Measurements from ENCODE around the gene CTCF.

The CTCF gene

DNA sequence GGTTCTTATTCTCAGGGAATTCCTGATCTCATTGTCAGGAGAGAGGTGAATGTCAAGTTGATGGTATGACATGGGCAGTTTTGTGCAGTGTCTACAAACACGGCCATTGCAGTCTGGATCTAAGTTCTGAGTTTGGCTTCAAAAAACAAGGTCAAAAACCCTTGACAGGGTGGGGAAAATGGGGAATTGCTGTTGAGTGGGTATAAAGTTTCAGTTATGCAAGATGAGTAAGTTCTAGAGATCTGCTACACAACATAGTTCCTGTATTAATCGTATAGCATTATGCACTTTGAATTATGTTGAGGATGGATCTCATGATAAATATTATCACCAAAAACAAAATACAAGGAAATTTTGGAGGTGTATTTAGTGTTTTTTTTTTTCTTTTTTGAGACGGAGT, 46.0 kb downstream of the CTCF start:
- no peak for DNase-seq

DNA sequence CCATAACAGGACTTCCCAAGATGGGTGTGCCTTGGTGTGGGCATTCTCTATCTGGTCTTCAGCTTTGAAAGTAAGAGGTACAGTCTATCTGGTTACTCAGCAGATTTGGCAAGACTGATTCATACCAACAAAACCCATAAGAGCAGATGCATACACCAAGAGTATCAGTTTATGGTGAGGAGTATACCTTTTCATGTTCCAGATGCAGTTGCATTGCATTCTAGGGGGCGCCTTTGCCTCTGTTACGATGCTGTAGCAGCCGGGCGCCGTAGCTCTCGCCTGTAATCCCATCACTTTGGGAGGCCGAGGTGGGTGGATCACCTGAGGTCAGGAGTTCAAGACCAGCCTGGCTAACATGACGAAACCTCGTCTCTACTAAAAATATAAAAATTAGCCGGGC, 51.5 kb downstream of the CTCF start:
- DNase-seq, result no peak

DNA sequence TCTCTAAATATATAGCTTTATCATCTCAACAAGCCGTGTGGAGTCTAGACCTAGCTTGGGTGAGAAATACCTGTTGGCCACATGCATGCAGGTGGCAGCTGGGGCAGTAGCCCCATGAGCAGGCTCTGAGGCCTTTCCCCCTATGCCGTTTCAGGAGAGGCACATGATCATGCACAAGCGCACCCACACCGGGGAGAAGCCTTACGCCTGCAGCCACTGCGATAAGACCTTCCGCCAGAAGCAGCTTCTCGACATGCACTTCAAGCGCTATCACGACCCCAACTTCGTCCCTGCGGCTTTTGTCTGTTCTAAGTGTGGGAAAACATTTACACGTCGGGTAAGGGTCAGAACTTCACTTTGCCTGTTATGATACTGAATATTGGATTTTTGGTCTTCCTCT, 65.9 kb downstream of the CTCF start:
- DNase-seq, result no peak

DNA sequence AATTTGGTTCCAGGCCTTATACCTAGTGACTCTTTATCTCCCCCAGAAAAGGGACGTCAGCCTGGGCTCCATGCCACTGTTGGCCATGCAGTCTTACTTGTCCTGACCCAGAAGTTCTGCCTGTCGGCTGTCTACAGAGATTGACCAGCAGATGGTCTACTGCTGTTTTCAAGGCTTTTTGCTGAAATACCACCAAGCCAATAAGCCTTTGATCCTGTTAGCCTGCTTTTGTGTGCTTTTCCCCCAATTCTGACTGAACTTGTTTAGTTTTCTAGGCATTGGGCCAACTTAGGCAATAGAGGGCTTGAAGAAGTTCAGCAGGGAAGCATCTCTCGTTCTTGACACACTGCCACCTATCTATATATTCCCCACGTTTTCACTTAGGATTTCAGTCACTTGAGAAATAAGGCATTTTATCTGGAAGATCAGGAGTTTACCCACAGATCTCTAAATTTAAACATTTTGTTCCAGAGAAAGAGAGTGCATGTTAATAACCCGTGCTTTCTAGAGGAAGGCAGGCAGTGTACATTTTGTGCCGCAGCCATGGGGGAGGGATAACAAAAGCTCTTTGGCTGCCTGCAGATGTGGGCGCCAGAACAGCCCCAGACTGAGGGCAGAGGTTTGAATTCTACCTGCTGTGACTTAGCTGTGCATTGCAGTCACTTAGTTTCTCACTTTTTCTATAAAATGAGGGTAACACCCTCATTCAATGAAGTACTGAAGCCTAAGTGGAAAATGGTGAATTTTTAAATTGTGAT, 70.3 kb downstream of the CTCF start:
- DNase-seq, result no peak

DNA sequence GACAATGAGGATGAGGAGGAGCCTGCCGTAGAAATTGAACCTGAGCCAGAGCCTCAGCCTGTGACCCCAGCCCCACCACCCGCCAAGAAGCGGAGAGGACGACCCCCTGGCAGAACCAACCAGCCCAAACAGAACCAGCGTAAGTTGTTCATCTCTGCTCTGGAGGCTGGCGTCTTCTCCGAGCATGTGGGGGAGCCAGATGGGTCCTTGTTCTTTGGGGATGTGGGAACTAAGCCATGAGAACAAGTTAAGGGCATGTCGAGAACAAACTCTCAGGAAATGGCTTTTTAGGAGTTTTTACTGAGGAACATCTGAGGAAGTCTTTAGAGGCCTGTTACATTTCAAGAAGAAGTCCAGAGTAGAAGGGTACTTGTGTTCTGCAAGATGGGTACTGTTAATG, 74.4 kb downstream of the CTCF start:
- DNase-seq, result no peak

DNA sequence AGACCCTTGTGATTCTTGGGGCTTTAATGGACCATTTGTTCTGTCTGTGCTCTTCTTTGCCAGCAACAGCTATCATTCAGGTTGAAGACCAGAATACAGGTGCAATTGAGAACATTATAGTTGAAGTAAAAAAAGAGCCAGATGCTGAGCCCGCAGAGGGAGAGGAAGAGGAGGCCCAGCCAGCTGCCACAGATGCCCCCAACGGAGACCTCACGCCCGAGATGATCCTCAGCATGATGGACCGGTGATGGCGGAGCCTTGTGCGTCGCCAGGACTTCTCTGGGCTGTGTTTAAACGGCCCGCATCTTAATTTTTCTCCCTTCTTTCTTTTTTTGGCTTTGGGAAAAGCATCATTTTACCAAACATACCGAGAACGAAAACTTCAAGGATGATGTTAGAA, 75.3 kb downstream of the CTCF start:
- DNase-seq, result no peak

DNA sequence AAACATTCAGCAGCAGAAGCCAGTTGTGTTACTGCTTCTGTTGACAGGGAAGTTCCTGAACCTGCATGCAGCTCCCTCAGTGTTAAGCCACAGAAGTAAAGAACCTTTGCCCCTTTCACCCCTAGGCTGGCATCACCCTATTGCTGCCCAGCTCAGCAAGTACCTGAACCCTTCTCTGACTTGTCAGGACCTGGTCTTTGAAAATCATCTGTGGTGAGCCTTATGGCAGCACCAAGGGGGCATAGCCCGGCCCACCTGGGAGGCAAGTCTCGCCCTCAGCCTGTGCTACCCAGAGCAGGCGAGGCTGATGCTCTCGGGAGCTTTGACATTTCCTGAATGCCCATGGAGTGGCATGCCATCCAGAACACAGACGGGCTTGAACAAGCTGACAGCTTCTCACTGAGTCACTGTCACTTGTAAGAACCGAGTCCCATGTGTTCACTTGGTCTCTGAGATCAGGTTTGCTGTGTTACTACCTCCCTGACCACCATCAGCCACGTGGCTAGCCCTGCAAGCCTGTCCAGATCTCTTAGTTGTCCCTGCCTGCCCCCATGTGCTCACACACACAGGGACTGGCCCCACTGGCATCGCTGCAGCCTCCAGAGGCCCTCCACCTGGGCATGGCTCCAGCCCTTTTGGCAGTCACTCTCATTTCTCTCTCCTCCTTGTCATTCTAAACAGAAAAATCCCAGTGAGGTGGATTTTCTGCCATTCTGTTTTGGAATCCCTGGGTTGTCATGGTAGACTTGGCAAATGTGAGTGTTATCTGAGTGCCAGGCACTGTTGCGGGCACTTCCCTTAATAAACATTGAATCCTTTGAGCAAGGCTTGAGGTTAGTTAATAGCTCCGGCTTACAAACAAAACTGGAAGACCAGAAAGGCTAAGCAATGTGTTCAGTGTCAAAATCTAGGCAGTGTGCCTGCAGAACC, 79.7 kb downstream of the CTCF start:
- DNase-seq, result no peak

DNA sequence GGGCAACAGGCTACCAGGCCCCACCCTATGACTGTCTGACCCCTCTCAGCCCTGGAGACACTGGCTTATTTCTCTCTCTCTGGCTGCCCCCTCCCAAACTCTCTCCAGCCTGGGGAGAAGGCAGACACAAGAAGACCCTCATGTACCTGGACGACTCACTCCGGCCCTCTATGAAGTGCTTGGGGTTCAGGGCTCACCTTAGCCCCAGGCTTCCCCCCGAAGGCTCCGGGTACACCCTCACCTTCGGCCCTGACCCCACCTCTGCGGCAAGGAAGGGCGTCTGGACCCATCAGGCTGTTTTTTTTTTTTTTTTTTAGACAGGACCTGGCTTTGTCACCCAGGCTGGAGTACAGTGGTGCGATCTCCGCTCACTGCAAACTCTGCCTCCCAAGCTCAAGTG, 81.7 kb downstream of the CTCF start:
- no peak for DNase-seq

DNA sequence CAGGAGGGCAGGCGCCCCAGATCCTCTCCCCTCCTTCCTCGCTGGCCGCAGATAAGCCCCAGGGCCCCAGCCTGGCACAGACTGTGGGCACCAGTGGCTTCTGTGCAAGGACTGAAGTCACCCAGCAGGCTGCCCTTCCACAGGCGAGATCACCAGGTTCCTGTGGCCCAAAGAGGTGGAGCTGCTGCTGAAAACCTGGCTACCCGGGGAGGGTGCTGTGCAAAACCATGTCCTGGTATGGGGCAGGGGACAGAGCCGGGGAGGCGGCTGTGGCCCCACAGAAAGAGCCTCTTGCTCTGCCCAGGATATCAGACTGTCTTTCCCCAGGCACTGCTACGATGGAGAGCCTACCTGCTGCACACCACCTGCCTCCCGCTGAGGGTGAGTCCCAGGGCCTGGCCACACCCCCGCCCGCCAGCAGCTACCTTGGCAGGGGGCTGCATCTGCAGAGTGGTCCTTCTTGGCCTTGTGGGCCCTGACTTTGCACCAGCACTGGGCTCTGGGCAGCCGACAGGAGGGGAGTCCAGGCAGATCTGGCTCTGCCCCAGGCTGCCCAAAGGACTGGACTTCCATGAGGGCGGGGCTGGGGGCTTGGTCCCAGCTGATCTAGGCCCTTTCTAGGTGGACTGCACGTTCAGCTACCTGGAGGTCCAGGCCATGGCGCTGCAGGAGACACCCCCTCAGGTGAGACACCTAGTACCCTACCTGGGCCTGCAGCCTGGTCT, 83.2 kb downstream of the CTCF start:
- DNase-seq, result no peak

DNA sequence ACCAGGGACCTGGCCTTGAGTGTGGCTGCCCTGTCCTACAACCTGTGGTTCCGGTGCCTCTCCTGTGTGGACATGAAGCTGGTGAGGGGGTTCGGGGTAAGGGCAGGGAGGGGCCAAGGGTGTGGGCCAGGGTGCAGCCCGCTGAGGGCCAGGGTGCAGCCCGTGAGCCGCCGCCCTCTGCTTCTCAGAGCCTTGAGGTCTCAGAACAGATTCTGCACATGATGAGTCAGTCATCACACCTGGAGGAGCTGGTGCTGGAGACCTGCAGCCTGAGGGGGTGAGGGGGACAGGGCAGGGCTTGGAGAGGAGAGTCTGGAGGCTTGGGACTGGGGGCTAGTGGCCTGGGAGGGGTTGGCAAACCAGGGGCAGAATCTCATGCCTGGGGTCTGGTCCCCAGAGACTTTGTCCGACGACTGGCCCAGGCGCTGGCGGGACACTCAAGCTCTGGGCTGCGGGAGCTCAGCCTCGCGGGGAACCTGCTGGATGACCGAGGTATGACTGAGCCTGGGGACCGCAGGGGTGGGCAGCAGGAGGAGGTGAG, 84.9 kb downstream of the CTCF start:
- DNase-seq, result no peak

DNA sequence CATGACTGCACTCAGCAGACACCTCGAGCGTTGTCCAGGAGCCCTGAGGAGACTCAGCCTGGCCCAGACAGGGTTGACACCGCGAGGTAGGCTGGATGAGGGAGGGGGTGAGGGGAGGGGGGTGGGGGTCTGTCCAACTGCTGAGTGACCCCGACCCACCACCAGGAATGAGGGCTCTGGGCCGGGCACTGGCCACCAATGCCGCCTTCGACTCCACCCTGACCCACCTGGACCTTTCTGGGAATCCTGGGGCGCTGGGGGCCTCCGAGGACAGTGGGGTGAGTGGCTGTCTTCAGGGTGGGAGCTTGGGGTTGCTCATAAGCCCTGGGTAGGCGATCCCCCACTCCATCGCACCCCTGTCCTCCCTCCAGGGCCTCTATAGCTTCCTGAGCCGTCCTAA, 85.4 kb downstream of the CTCF start:
- no peak for DNase-seq

DNA sequence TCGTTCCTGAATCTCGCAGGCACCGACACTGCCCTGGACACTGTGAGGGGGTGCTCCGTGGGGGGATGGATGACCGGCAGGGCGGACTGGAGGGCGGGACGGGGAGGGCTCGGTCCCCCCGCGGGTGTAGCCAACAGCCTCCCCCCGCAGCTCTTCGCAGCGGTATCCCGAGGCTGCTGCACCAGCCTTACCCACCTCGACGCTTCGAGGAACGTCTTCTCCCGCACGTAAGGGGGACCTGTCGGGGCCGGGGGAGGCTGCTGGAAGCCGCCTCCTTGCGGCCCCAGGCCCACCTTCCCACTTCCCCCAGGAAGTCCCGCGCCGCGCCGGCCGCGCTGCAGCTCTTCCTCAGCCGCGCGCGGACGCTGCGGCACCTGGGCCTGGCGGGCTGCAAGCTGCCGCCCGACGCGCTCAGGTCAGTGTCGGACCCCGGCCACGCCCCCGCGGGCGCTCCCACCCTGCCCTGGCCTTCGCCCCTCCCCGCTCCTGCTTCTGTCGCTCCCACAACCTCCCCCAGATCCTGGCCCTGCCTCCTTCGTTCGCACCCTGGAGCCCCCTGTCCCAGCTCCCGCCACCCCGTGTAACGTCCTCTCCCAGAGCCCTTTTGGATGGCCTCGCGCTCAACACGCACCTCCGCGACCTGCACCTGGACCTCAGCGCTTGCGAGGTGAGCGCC, 85.9 kb downstream of the CTCF start:
- no peak for DNase-seq

DNA sequence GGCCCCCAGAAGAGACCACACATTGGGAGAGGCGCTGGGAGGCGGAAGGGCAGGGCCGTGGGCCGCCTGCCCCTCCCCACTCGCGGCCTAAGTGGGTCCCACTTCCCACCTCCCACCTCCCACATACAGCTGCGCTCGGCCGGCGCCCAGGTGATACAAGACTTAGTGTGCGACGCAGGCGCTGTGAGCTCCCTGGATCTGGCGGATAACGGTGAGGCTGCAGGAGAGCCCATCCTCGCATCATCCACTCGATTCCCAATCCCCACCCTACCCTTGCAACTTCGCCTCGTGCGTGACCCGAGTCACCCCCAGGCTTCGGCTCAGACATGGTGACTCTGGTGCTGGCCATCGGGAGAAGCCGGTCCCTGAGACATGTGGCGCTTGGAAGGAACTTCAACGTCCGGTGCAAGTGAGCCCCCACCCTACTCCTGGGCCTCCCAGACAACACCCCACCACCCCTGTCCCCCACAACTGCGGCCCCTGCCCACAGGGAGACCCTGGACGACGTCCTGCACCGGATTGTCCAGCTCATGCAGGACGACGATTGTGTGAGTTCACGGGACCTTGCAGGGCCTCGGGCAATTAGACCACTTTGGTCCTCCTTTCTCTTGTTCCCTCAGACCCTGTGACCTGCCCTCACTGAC, 86.6 kb downstream of the CTCF start:
- no peak for DNase-seq

DNA sequence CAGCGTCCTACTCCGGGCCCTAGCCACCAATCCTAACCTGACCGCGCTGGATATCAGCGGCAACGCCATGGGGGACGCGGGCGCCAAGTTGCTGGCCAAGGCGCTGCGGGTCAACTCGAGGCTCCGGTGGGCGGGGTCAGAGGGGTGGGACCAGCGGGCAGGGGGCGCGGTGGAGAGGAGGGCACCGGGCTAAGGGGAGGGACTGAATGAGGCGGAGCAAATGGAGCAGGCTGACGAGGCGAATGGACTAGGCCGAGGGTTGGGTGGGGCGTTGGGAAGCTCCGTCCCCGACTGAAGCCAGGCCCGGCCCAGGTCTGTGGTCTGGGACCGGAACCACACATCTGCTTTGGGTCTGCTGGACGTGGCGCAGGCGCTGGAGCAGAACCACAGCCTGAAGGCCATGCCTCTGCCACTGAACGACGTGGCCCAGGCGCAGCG, 87.2 kb downstream of the CTCF start:
- no peak for DNase-seq

DNA sequence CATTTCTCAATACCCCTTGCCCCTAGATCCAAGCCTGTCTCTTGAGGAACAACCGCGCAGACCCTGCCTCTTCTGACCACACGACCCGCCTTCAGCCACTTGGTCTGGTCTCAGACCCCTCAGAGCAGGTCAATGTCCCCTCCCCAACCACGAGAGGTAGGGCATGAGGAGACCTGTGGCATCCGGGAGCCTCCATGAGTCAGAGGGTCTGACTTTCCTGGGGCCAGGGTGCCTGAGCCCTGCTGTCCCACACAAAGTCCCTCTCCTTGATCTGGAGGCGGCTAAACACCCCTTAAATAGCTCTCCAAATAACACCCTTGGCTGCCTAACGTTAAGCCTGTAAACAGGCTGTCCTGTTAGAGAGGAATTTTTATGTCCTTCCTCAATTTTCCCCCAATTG, 87.7 kb downstream of the CTCF start:
- DNase-seq, result no peak

DNA sequence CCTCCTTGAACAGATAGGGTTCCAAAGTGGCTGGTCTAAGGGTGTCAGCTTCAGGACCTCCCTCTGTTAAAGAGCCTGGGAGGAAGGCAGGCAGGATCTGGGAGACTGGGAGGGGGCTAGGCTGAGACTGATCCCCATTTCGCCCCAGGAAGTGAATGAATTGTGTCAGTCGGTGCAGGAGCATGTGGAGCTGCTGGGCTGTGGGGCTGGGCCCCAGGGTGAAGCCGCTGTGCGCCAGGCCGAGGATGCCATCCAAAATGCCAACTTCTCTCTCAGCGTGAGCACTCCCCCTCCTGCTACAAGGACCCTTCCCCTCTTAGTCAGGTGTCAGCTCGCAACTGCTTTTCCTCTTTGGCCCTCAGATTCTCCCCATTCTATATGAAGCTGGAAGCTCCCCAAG, 88.7 kb downstream of the CTCF start:
- no peak for DNase-seq

DNA sequence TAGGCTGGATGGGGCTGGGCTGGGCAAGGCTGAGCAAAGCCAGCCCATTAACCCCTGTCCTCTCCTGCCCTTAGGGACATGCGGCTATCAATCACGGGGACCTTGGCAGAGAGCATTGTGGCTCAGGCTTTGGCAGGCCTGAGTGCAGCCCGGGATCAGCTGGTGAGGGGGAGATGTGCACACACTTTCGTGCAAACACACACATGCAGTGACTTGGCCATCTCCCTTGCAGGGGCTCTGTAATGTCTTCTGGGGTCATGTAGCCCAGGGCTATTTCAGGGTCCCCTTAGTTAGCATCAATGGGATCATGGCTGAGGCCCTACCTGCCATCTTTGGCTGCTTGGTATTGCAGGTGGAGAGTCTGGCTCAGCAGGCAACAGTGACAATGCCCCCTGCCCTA, 89.5 kb downstream of the CTCF start:
- no peak for DNase-seq

DNA sequence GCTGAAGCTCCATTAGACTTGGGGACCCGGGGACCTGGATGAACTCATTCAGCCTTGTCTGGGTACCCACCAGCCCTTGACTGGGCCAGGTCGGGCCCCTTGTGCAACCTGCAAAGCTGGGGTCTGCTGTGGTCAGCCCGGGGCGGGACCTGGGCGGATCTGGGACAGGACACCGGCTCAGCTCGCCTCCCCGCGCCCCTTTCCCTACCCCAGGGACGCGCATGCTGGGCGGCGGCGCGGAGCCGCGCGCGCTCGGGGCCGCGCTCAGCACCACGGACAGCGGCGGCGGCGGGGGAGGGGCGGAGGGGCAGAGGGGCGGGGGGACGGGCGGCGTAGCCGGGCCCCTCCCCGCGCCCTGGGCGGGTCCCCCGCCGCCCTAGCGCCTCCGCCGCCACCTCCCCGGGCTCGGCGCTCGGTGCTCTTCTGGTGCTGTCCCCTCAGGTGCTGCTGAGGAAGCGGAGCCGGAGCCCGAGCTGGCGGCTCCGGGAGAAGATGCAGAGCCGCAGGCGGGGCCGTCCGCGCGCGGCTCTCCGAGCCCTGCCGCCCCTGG, 90.3 kb downstream of the CTCF start:
- no peak for DNase-seq

DNA sequence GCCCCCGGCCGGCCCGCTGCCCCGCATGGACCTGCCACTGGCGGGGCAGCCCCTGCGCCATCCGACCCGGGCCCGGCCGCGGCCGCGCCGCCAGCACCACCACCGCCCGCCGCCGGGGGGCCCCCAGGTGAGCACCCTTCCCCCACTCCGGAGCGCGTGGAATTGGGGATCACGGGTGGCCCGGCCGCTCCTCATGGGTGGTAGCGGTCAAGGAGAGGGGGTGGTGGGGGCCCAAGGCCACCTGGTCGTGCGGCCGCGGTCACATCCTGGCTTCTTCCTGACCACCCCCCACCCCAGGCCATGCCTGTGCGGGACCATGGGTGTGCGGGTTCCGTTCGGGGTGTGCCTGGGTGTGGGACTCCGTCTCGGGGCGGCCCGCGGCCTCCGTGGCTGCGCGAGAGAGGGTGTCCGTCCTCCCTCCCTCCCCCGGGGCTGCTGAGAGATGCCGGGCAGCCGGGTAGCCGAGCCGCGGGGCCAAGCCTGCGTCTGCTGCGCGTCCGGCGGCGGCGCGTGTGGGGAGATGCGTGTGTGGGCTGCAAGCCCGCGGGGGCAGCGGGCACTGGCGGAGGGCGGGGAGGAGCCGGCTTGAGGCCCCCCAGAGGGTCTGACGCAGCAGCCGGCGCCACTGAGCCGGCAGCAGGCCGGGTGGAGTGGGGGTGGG, 90.9 kb downstream of the CTCF start:
- no peak for DNase-seq

DNA sequence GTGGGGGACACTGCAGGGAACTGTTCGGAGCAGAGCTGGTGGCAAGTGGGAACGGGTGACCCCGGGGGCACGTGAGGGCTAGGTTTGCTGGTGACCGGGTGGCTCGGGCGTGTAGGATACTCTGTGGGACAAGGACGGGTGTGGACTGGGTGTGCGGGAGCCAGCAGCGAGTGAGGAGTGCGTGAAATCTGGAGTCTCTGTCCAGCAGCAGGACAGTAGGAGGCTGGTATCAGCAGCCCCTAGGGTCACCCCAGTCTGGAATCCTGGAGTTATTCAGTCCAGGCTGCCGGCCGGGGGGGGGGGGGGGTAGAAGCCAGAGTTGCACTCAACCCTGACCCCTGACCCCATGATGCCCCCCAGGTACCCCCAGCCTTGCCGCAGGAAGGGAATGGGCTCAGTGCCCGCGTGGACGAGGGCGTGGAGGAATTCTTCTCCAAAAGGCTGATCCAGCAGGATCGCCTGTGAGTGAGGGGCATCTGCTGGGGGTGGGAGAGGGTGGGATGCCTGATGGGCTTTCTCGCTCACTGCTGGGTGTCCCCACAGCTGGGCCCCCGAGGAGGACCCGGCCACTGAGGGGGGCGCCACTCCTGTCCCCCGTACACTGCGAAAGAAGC, 91.6 kb downstream of the CTCF start:
- DNase-seq, result no peak

DNA sequence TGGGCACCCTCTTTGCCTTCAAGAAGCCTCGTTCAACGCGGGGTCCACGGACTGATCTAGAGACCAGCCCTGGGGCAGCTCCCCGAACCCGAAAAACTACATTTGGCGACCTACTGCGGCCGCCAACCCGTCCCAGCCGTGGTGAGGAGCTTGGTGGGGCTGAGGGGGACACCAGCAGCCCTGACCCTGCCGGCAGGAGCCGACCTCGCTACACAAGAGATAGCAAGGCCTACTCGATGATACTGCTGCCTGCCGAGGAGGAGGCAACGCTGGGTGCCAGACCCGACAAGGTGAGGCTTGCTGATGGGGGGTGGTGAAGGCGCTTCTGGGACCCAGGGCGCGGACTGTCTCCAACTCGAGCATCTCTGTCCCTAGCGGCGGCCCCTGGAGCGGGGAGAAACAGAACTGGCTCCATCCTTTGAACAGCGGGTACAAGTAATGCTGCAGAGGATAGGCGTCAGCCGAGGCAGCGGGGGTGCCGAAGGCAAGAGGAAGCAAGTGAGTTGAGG, 92.1 kb downstream of the CTCF start:
- DNase-seq, result no peak

All from activated CD4-positive, CD25-positive, alpha-beta regulatory T cell treated with anti-CD3 and anti-CD28 coated beads, Interleukin-2, amount 50 U/mL, for 72 hours (primary cell).